HEK293T (cell line): ENCODE measurements around the gene C3orf22.

Experiments
- BHLHE40 ChIP-seq: fragments of 450-650 bp; IDR thresholded peaks from 2 replicates; pipeline ENCODE4 v1.6.1; 2016; ENCODE audit warnings: mild to moderate bottlenecking, moderate library complexity, borderline replicate concordance
- CTBP1 ChIP-seq: fragments of 450-650 bp; IDR thresholded peaks from 2 replicates; pipeline ENCODE4 v1.6.1; 2016; ENCODE audit warnings: borderline replicate concordance
- ELF4 ChIP-seq: fragments of 450-650 bp; IDR thresholded peaks from 2 replicates; pipeline ENCODE4 v1.6.1; 2017; ENCODE audit warnings: antibody characterized with exemption
- FOXA1 ChIP-seq: fragments of 450-650 bp; IDR thresholded peaks from 2 replicates; pipeline ENCODE4 v1.6.1; 2016; ENCODE audit warnings: mild to moderate bottlenecking
- FOXK2 ChIP-seq: fragments of 450-650 bp; IDR thresholded peaks from 2 replicates; pipeline ENCODE4 v1.6.1; 2016; ENCODE audit warnings: mild to moderate bottlenecking
- FOXM1 ChIP-seq: fragments of 450-650 bp; IDR thresholded peaks from 2 replicates; pipeline ENCODE4 v1.6.1; 2017; ENCODE audit warnings: mild to moderate bottlenecking, borderline replicate concordance
- HDGF ChIP-seq: fragments of 450-650 bp; IDR thresholded peaks from 2 replicates; pipeline ENCODE4 v1.6.1; 2017; ENCODE audit warnings: antibody characterized with exemption, borderline replicate concordance
- LEF1 ChIP-seq: fragments of 450-650 bp; IDR thresholded peaks from 2 replicates; pipeline ENCODE4 v1.6.1; 2017; ENCODE audit warnings: mild to moderate bottlenecking, borderline replicate concordance
- NFRKB ChIP-seq: fragments of 450-650 bp; IDR thresholded peaks from 2 replicates; pipeline ENCODE4 v1.6.1; 2016; ENCODE audit warnings: mild to moderate bottlenecking, moderate library complexity
- PKNOX1 ChIP-seq: fragments of 450-650 bp; IDR thresholded peaks from 2 replicates; pipeline ENCODE4 v1.6.1; 2016
- SP1 ChIP-seq: fragments of 450-650 bp; IDR thresholded peaks from 2 replicates; pipeline ENCODE4 v1.6.1; 2017
- SUZ12 ChIP-seq: fragments of 450-650 bp; IDR thresholded peaks from 2 replicates; pipeline ENCODE4 v1.6.1; 2016; ENCODE audit warnings: mild to moderate bottlenecking
- TARDBP ChIP-seq: fragments of 450-650 bp; IDR thresholded peaks from 2 replicates; pipeline ENCODE4 v1.6.1; 2016
- ZNF384 ChIP-seq: fragments of 450-650 bp; IDR thresholded peaks from 2 replicates; pipeline ENCODE4 v1.6.1; 2016

- TF ChIP-seq TARDBP (no peak), FOXK2 (no peak), LEF1 (no peak), BHLHE40 (no peak), ZNF384 (no peak), SUZ12 (no peak), SP1 (no peak), FOXA1 (no peak), PKNOX1 (no peak), CTBP1 (no peak), FOXM1 (no peak), NFRKB (no peak), HDGF (no peak), ELF4 (no peak)
Observed at GRCh38 chr3:126538966-126539365, 19.8 kb downstream of the C3orf22 start.
